Neural cell (in vitro differentiated cells): ENCODE results near the gene DHX38.

ENCODE experiments used
- EZH2 ChIP-seq: fragments of 200-600, 300-800 bp; shearing (Covaris generic), sonication (generic); IDR thresholded peaks from 2 replicates; pipeline ENCODE4 v1.6.1; 2014; ENCODE audit warnings: antibody characterized with exemption, low read length, borderline replicate concordance, mild to moderate bottlenecking; ENCODE audit not compliant: insufficient read depth, poor library complexity, severe bottlenecking
- RAD21 ChIP-seq: fragments of 450-650 bp; conservative IDR thresholded peaks from 2 replicates; pipeline ENCODE4 v1.6.1; 2014; ENCODE audit warnings: antibody characterized with exemption, mild to moderate bottlenecking, moderate library complexity
- TF ChIP-seq, protein P1 (sequence below): fragments of 450-650 bp; IDR thresholded peaks from 2 replicates; pipeline ENCODE4 v1.5.1; 2014; ENCODE audit warnings: antibody characterized with exemption, mild to moderate bottlenecking, moderate library complexity; ENCODE audit not compliant: poor library complexity, severe bottlenecking

DNA sequence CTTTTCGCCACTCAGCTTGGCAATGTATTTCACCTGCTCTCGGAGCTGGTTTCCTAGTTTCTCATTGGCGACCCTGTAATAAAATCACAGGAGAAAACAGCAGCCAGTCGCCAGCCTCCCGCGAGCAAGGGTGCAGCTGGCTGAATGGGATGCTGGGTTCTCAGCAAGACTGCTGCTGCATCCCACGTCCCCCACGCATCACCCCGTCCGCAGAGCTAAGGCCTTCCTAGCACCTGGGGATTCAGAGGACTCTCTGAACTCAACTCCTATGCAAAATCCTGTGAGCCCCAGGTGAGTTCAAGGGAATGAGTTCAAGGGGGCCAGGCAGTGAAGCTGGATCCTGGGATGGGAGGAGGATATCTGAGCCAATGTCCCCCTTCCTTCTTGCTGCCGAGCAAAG lies 29.3 kb downstream of the DHX38 start:
- TF ChIP-seq, protein P1, sequence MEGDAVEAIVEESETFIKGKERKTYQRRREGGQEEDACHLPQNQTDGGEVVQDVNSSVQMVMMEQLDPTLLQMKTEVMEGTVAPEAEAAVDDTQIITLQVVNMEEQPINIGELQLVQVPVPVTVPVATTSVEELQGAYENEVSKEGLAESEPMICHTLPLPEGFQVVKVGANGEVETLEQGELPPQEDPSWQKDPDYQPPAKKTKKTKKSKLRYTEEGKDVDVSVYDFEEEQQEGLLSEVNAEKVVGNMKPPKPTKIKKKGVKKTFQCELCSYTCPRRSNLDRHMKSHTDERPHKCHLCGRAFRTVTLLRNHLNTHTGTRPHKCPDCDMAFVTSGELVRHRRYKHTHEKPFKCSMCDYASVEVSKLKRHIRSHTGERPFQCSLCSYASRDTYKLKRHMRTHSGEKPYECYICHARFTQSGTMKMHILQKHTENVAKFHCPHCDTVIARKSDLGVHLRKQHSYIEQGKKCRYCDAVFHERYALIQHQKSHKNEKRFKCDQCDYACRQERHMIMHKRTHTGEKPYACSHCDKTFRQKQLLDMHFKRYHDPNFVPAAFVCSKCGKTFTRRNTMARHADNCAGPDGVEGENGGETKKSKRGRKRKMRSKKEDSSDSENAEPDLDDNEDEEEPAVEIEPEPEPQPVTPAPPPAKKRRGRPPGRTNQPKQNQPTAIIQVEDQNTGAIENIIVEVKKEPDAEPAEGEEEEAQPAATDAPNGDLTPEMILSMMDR = no peak
- TF ChIP-seq EZH2 = no peak
- no peak for TF ChIP-seq RAD21
